HCT116 (cell line): ENCODE data around the gene LEMD3.

ENCODE experiments used
- CEBPB ChIP-seq: IDR thresholded peaks from 2 replicates; pipeline ENCODE4 v1.6.1; 2012; ENCODE audit warnings: low read depth
- CTCF ChIP-seq, 3 experiments: fragments of 200-600 bp in 1 of 3; sonication (generic) in 1 of 3; IDR thresholded peaks in 2 of 3; conservative IDR thresholded peaks in 1 of 3; 2 replicates each; pipeline ENCODE4 v1.5.1; 2012 to 2017; ENCODE audit warnings: low read depth in 2 of 3, low read length in 2 of 3, antibody characterized with exemption in 1 of 3, borderline replicate concordance in 1 of 3, control low read depth in 1 of 3, mild to moderate bottlenecking in 1 of 3, mixed read lengths in 1 of 3, mixed run types in 1 of 3, moderate library complexity in 1 of 3; ENCODE audit not compliant: insufficient read depth in 1 of 3
- EGR1 ChIP-seq: IDR thresholded peaks from 2 replicates; pipeline ENCODE4 v1.6.1; 2012; ENCODE audit warnings: low read depth
- ELF1 ChIP-seq: IDR thresholded peaks from 2 replicates; pipeline ENCODE4 v1.6.1; 2012; ENCODE audit warnings: low read depth, borderline replicate concordance
- MAX ChIP-seq: IDR thresholded peaks from 2 replicates; pipeline ENCODE4 v1.6.1; 2012
- POLR2A ChIP-seq: IDR thresholded peaks from 2 replicates; pipeline ENCODE4 v1.7.0; 2011; ENCODE audit warnings: borderline replicate concordance; ENCODE audit not compliant: insufficient read depth, insufficient read length; ENCODE audit errors: extremely low read depth
- SIN3A ChIP-seq: IDR thresholded peaks from 2 replicates; pipeline ENCODE4 v1.6.1; 2012; ENCODE audit warnings: low read depth
- TCF7L2 ChIP-seq: IDR thresholded peaks from 2 replicates; pipeline ENCODE4 v1.7.0; 2011; ENCODE audit warnings: borderline replicate concordance, inconsistent platforms; ENCODE audit not compliant: insufficient read depth, insufficient read length; ENCODE audit errors: extremely low read depth
- ZBTB33 ChIP-seq: IDR thresholded peaks from 2 replicates; pipeline ENCODE4 v1.6.1; 2011; ENCODE audit warnings: mild to moderate bottlenecking, low read length, moderate library complexity; ENCODE audit not compliant: insufficient replicate concordance; ENCODE audit errors: extremely low read depth
- ZNF274 ChIP-seq: fragments of 200-500 bp; sonication (Bioruptor generic); IDR thresholded peaks from 2 replicates; pipeline ENCODE4 v1.6.1; 2014; ENCODE audit warnings: mild to moderate bottlenecking, low read depth, low read length, inconsistent platforms

GRCh38 chr12:65259501-65259900, 90.1 kb downstream of the LEMD3 start:
- no peak for TF ChIP-seq MAX
- no peak for TF ChIP-seq TCF7L2
- no peak for TF ChIP-seq CTCF (IDR thresholded peaks at IDR 0.05 in 2 of 3, conservative IDR thresholded peaks at IDR 0.05 in 1 of 3; ENCODE audit: borderline replicate concordance in 1 of 3, insufficient read depth in 1 of 3, low read depth in 2 of 3, low read length in 2 of 3)
- TF ChIP-seq ELF1 = no peak
- no peak for TF ChIP-seq EGR1
- no peak for TF ChIP-seq SIN3A
- no peak for TF ChIP-seq POLR2A
- no peak for TF ChIP-seq ZNF274
- TF ChIP-seq ZBTB33 = no peak
- no peak for TF ChIP-seq CEBPB
